ENCODE results near the gene TP53. TPM values are rescaled to one million over a fixed set of nuclear protein-coding genes. Genes with fewer than 3 reads are reported as not detected.
"Not testable (repeated sequence)": the region's sequence is repeated elsewhere in the genome, so short reads cannot be mapped to it uniquely, and the experiment has no call there.

The TP53 gene
- total RNA-seq, 2 experiments from 2014 or later = 123 to 129 TPM

DNA sequence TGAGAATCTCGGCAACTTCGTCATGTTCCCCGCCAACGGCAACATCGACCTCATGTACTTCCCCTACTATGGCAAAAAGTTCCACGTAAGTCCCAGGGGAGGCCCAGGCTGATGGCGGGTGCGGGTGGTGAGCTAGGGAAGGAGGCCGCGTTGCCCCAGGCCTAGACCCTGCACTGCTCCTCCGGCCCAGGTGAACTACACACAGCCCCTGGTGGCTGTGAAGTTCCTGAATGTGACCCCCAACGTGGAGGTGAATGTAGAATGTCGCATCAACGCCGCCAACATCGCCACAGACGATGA lies 31.8 kb downstream of the TP53 start:
- no peak overlapping the region for H3K27ac Mint-ChIP-seq
- H3K4me1 Mint-ChIP-seq (ENCODE audit: low read depth) = peaks cover 6% of the 10 kb centered on the region
- H3K27me3 Mint-ChIP-seq = peaks cover 22% of the 10 kb centered on the region
- H3K36me3 Mint-ChIP-seq = no peaks in the 10 kb centered on the region
- H3K4me3 Mint-ChIP-seq = no peak overlapping the region
- ChIA-PET CTCF (no interaction called here), POLR2A (no interaction called here)
- no peak for DNase-seq
- intact Hi-C loops (cut with micrococcal nuclease) = no loop called here
- no peaks in the 10 kb centered on the region for H3K9me3 Mint-ChIP-seq

DNA sequence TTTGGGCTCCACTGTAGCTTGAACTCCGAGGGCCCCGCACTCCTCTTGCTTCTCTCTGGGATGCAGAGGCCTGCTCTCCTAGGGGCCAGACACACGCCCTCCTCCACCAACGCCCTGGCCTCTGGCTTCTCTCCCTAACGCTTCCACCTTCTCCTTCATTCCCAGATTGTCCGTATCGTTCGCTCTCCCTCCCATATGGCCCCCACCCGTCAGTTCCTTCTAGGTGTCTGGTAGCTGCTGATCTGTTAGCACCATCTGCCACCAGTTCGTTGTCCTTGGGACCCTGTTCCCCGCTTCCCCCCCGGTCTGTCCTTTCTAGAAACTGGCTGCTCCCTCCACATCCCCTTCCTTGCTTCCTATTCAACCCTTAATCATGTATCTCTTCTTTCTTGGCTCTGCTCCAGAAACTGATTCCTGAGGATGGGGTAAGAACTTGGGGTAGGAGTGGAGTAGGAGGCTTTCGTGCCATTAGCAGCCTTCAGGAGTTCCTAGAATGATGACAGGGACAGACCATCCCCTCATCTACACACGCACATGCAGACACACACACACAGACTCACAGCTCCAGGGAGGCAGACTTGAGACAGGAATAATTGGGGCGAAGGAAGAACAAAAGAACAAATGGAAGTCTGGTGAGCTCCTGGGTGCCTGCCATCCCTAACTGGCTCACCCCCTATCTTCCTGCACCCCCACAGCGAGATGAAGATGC lies 32.3 kb downstream of the TP53 start:
- H3K36me3 Mint-ChIP-seq = no peaks in the 10 kb centered on the region
- no peak for DNase-seq
- H3K27me3 Mint-ChIP-seq = peaks cover 27% of the 10 kb centered on the region
- no peak overlapping the region for H3K27ac Mint-ChIP-seq
- no peaks in the 10 kb centered on the region for H3K9me3 Mint-ChIP-seq
- H3K4me1 Mint-ChIP-seq (ENCODE audit: low read depth) = peaks cover 11% of the 10 kb centered on the region
- ChIA-PET POLR2A (no interaction called here), CTCF (no interaction called here)
- no peak overlapping the region for H3K4me3 Mint-ChIP-seq
- intact Hi-C loops (cut with micrococcal nuclease) = no loop called here

DNA sequence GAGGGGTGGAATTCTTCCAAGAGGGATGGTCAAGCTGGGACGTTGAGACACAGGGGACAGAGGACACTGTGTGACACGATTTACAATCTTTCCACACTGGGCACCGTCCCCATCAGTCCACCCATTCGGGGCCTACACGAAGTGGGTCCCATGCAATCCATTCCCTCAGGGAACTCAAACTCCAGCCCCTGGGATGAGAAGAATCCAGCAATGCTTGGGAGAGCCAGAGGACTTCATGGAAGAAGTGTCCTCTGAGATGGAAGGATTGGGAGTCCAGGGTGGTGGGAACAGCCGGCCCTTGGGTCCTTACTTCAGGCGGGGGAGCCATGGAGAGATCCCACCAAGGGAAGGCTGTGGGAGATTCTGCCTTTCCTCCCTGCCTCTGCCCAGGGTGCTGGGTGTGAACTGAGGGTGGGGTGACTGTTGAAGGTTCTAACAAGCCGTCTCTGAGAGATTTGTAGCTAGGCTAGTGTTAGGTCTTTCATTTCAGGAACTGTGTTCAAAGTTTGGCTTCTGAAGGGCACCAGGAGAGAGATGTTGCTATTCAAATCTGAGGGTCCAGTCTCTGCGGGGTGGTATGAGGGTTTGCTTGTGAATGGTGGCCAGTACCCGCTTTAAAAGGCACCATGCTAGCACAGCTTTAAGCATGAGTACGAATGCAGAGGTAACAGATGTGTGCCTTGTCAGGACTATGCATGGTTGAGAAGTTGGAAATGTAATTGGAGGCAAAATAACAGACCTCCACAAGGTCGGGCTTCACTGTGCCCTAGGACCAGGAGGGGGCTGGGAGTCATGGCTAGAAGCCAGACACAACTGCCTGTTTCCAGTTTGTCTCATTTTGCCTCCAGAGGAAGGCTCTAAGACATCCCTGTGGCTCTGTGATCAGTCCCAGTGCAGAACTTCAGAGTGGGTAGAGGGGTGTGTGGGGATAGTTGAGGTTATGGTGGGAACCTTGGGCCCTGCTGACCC lies 34.6 kb downstream of the TP53 start:
- no peaks in the 10 kb centered on the region for H3K9me3 Mint-ChIP-seq
- no peak overlapping the region for H3K4me3 Mint-ChIP-seq
- no peak for DNase-seq
- peaks cover 37% of the 10 kb centered on the region for H3K27me3 Mint-ChIP-seq
- H3K36me3 Mint-ChIP-seq = no peaks in the 10 kb centered on the region
- intact Hi-C loops (cut with micrococcal nuclease) = no loop called here
- no peak overlapping the region for H3K27ac Mint-ChIP-seq
- ChIA-PET POLR2A (interaction anchor here (2.5 kb wide), 1 partner anchor 35 kb away, joined by 14 read pairs; the partner anchor contains the start of genes TP53 and WRAP53), CTCF (no interaction called here)
- peaks cover 14% of the 10 kb centered on the region for H3K4me1 Mint-ChIP-seq (ENCODE audit: low read depth)

DNA sequence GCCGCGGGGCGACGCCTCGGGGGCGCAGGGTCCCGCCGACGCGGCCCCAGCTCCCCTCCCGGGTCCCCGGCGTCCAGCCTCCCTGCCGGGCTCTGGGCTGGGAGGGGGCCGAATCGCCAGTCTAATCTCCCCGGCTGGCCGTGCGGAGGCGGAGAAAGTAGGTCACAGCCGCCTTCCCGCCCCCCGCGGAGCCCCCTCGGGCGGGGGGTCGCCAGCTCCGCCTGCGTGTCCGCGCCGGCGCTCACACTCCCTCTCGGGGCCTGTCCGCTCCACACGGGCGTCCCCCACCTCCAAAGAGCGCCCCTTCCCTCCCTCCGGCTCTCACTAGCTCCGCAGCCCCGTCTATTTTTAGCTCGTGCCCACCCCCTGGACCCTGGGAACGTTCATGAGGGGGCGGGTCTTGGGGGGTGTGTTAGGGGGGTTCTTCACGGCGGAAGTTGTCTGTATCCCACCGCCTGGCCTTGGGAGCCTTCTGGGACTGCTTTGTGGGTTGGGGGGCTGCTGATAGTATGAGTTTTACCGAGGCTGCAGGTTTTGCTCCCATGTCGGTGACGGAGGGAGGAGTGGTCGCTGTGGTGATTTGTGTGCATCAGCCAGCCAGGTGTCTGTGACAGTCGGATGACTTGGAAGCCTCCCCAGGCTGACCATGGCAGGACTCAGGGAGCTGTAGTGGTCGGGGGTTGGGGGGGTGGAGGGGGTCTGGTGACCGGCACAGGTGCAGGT lies 35.5 kb downstream of the TP53 start:
- ChIA-PET CTCF (interaction anchor here (1.4 to 1.8 kb wide), 2 partner anchors 36 to 68 kb away, joined by 3 to 9 read pairs; partner anchors contain the start of genes MPDU1 and TP53), POLR2A (interaction anchor here (2.5 kb wide), 1 partner anchor 35 kb away, joined by 14 read pairs; the partner anchor contains the start of genes TP53 and WRAP53)
- Mint-ChIP-seq H3K27ac (no peak overlapping the region), H3K9me3 (no peaks in the 10 kb centered on the region), H3K4me1 (ENCODE audit: low read depth) (peaks cover 14% of the 10 kb centered on the region), H3K27me3 (peaks cover 37% of the 10 kb centered on the region), H3K4me3 (no peak overlapping the region), H3K36me3 (no peaks in the 10 kb centered on the region)
- intact Hi-C loops (cut with micrococcal nuclease) = no loop called here
- no peak for DNase-seq

DNA sequence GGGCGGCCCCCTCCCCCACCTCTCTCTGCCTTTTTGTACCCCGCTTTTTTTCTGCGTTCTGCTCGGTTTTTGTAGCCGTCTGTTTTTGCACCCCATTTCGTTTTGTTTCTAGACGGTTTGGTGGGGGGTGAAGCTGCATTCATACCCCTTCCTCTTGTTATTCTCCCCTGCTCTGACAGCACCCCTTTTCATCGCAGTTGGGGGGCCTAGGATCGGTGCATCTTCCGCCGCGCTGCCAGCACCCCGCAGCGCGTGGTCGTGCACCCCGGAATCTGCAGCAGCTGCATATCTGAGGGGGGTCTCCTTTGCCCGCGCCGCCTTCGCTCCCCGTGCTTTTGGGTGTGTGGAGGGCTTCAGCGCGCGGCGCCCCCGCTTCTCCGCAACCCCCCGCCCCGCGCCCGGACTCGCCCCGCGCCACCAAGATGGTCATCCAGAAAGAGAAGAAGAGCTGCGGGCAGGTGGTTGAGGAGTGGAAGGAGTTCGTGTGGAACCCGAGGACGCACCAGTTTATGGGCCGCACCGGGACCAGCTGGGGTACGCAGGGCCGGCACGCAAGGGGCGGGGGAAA lies 36.1 kb downstream of the TP53 start:
- H3K27ac Mint-ChIP-seq = no peak overlapping the region
- POLR2A ChIA-PET = interaction anchor here (1.1 to 2.5 kb wide), 2 partner anchors 24 to 36 kb away, joined by 4 to 14 read pairs; partner anchors contain the start of genes SAT2, TP53 and WRAP53
- intact Hi-C loops (cut with micrococcal nuclease) = no loop called here
- H3K4me1 Mint-ChIP-seq (ENCODE audit: low read depth) = peaks cover 14% of the 10 kb centered on the region
- CTCF ChIA-PET = interaction anchor here (1.0 to 1.8 kb wide), 4 partner anchors 8 to 93 kb away, joined by 3 to 9 read pairs (median 4); partner anchors contain the start of genes MPDU1 and TP53
- H3K4me3 Mint-ChIP-seq = peak overlapping the region; percentile 56
- no peak for DNase-seq
- H3K9me3 Mint-ChIP-seq = no peaks in the 10 kb centered on the region
- H3K36me3 Mint-ChIP-seq = no peaks in the 10 kb centered on the region
- peaks cover 37% of the 10 kb centered on the region for H3K27me3 Mint-ChIP-seq

DNA sequence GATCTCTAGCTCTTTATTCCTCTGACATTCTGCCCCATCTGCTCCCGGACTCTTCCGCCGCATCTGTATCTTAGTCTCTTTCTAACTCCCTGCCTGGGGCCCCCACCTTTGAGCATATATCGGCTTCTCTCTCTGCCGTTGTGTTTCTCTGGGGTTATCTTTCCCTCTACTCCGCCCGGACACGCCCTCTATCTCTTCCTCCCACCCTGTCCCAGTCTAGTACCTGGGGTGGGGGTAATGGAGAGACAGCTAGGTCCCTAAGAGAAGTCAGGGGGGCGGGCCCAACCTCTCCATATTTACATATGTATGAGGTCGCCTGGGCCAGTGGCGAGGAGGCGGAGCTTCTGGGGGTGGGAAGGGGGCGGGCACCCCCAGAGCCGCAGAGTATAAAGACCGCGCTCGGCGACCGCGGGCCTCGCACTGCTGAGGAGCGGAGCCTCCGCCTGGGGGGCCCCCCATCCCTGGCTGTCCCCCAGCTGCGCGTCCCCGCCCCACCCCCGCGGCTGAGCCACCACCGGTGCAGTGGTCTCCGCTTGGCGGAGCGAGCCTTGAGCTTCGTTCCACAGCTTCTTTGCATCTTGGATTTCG lies 36.7 kb downstream of the TP53 start, which contains the start of gene ATP1B2:
ATP1B2 (plus strand) TSS at position 418 of the 588 bp plus-strand sequence. CDS start 593 bp downstream, outside the sequence.
- intact Hi-C loops (cut with micrococcal nuclease) = no loop called here
- no peaks in the 10 kb centered on the region for H3K9me3 Mint-ChIP-seq

DNA sequence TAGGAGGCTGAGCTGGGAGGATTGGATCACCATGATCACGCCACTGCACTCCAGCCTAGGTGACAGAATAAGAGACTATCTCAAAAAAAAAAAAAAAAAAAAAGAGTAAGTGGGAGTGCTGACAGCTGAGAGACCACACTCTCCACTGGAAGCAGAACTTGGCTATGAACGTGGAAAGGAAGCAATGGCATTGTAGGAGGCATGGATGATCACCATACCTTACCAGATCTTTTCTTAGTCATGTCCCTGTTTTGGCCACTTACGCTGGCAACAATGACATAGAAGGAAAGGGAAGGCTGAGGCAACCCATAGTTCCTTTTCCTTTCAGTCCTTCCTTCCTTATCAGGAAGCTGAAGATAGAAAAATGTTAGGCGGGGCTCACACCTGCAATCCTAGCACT lies 40.3 kb downstream of the TP53 start:
- H3K36me3 Mint-ChIP-seq = no peaks in the 10 kb centered on the region
- H3K27ac Mint-ChIP-seq = no peak overlapping the region
- DNase-seq = no peak
- ChIA-PET POLR2A (no interaction called here), CTCF (interaction anchor here (1.2 kb wide), 1 partner anchor 40 kb away, joined by 5 read pairs; the partner anchor contains the start of gene TP53)
- no peak overlapping the region for H3K4me3 Mint-ChIP-seq
- intact Hi-C loops (cut with micrococcal nuclease) = no loop called here
- no peaks in the 10 kb centered on the region for H3K9me3 Mint-ChIP-seq
- H3K27me3 Mint-ChIP-seq = peaks cover 23% of the 10 kb centered on the region
- H3K4me1 Mint-ChIP-seq (ENCODE audit: low read depth) = peaks cover 22% of the 10 kb centered on the region

More for the DNA sequence above, 36.7 kb downstream of the TP53 start, which contains the start of gene ATP1B2:
- ChIA-PET CTCF (interaction anchor here (1.0 to 1.8 kb wide), 4 partner anchors 8 to 93 kb away, joined by 3 to 9 read pairs (median 4); partner anchors contain the start of genes MPDU1 and TP53), POLR2A (interaction anchor here (1.1 to 2.5 kb wide), 2 partner anchors 23 to 37 kb away, joined by 4 to 14 read pairs; partner anchors contain the start of genes SAT2, TP53 and WRAP53)
- H3K4me3 Mint-ChIP-seq = peak within 1 kb of the TSS; percentile 56
- H3K36me3 Mint-ChIP-seq = no peaks in the 10 kb centered on the region
- peaks cover 14% of the 10 kb centered on the region for H3K4me1 Mint-ChIP-seq (ENCODE audit: low read depth)
- DNase-seq = peak; percentile 79
- no peak within 1 kb of the TSS for H3K27ac Mint-ChIP-seq
- peaks cover 37% of the 10 kb centered on the region for H3K27me3 Mint-ChIP-seq

DNA sequence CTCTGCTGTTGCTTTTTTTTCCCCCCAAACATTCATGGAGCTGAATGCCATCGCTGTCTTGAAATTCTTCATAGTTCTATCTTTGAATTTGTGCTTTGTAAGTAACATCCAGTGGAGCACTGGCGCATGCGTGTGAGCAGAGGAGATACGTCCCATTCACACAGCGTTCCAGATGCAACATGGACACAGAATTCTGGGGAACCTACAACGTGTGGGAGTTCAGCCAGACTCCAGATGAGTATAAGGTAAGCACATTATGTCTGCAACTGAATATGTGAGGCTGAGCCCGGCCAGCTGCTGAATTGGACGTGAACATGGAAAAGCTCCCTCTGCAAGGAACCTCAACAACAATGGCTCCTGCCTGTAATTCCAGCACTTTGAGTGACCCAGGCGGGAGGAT lies 40.8 kb downstream of the TP53 start:
- DNase-seq = no peak
- Mint-ChIP-seq H3K27me3 (peaks cover 21% of the 10 kb centered on the region), H3K27ac (no peak overlapping the region), H3K4me1 (ENCODE audit: low read depth) (peaks cover 22% of the 10 kb centered on the region), H3K4me3 (no peak overlapping the region), H3K9me3 (no peaks in the 10 kb centered on the region), H3K36me3 (no peaks in the 10 kb centered on the region)
- intact Hi-C loops (cut with micrococcal nuclease) = no loop called here
- CTCF ChIA-PET = interaction anchor here (0.6 to 1.2 kb wide), 2 partner anchors 31 to 41 kb away, joined by 3 to 5 read pairs; partner anchors contain the start of gene TP53
- POLR2A ChIA-PET = no interaction called here

DNA sequence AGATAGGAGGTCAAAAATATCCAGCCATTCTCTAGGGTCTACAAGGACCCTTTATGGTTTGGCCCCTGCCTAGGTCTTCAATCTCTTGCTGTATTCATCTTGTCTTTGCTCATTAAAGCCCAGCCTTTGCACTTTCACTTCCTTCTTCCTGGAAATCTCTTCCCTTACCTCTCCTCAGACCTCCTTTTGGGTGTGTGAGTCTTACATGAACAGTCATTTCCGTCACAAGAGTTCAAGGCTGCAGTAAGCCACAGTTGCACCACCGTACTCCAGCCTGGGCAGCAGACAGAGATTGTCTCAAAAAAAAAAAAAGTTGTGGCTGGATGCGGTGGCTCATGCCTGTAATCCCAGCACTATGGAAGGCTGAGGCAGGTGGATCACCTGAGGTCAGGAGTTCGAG lies 42.5 kb downstream of the TP53 start:
- no peaks in the 10 kb centered on the region for H3K9me3 Mint-ChIP-seq
- peak; percentile 19 for DNase-seq

DNA sequence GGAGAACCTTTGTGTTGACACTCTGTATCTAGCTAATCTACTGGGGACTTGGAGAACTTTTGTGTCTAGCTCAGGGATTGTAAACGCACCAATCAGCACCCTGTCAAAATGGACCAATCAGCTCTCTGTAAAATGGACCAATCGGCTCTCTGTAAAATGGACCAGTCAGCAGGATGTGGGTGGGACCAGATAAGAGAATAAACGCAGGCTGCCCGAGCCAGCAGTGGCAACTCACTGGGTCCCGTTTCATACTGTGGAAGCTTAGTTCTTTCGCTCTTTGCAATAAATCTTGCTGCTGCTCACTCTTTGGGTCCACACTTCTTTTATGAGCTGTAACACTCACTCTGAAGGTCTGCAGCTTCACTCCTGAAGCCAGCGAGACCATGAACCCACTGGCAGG lies 45.7 kb downstream of the TP53 start:
- H3K27me3 Mint-ChIP-seq; H3K36me3 Mint-ChIP-seq; H3K9me3 Mint-ChIP-seq; H3K4me1 Mint-ChIP-seq (ENCODE audit: low read depth); H3K27ac Mint-ChIP-seq; intact Hi-C loops (cut with micrococcal nuclease); POLR2A ChIA-PET: not testable (repeated sequence)
- DNase-seq = peak; percentile 41
- CTCF ChIA-PET = interaction anchor here (1.1 to 1.2 kb wide), 2 partner anchors 12 to 14 kb away, joined by 3 to 4 read pairs; partner anchors contain the start of genes SAT2 and SHBG
- peak overlapping the region; percentile 62 for H3K4me3 Mint-ChIP-seq

More for the DNA sequence above, 42.5 kb downstream of the TP53 start:
- CTCF ChIA-PET = no interaction called here
- peaks cover 9% of the 10 kb centered on the region for H3K4me1 Mint-ChIP-seq (ENCODE audit: low read depth)
- H3K27ac Mint-ChIP-seq = no peak overlapping the region
- no peak overlapping the region for H3K4me3 Mint-ChIP-seq
- POLR2A ChIA-PET = no interaction called here
- intact Hi-C loops (cut with micrococcal nuclease) = no loop called here
- no peaks in the 10 kb centered on the region for H3K36me3 Mint-ChIP-seq
- peaks cover 8% of the 10 kb centered on the region for H3K27me3 Mint-ChIP-seq

DNA sequence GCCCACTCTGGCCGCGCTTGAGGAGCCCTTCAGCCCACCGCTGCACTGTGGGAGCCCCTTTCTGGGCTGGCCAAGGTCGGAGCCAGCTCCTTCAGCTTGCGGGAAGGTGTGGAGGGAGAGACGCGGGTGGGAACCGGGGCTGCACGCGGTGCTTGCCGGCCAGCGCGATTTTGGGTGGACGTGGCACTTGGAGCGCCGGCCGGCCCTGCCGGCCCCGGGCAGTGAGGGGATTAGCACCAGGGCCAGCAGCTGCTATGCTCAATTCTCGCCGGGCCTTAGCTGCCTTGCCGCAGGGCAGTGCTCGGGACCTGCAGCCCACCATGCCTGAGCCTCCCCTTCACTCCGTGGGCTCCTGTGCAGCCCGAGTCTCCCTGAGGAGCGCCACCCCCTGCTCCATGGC lies 46.5 kb downstream of the TP53 start:
- intact Hi-C loops (cut with micrococcal nuclease) = no loop called here
- H3K27me3 Mint-ChIP-seq = no peaks in the 10 kb centered on the region
- no peak overlapping the region for H3K27ac Mint-ChIP-seq
- no peaks in the 10 kb centered on the region for H3K36me3 Mint-ChIP-seq
- H3K4me3 Mint-ChIP-seq = no peak overlapping the region
- DNase-seq = no peak
- H3K9me3 Mint-ChIP-seq = no peaks in the 10 kb centered on the region
- POLR2A ChIA-PET = no interaction called here
- CTCF ChIA-PET = interaction anchor here (1.1 kb wide), 1 partner anchor 11 kb away, joined by 3 read pairs; the partner anchor contains the start of gene SHBG
- peaks cover 8% of the 10 kb centered on the region for H3K4me1 Mint-ChIP-seq (ENCODE audit: low read depth)

Measured in activated CD4-positive, alpha-beta memory T cell treated with anti-CD3 and anti-CD28 coated beads for 36 hours (primary cell).